Panc1 (cell line): ENCODE results near the gene ZFAND3. TPM values are rescaled to one million over a fixed set of nuclear protein-coding genes. Genes with fewer than 3 reads are reported as not detected.

Source experiments
- ATAC-seq: fragments of 200-7000 bp; cut with Tn5 transposase; 2 replicates; pipeline ENCODE4 v1.9.1; 2020; ENCODE audit warnings: mild to moderate bottlenecking, moderate library complexity
- BruUV-seq: library from RNA; stranded (reverse); fragments of 400-500 nt; replicated peaks from 2 replicates; lab custom pipeline; 2021; lab: Mats Ljungman, UMichigan
- CTCF ChIA-PET: fragments of 300-600 bp; sonication (Branson Sonifier 250); formaldehyde crosslinking; loops from one replicate; lab custom pipeline; 2022; ENCODE audit warnings: antibody characterized with exemption; lab: Charles Lee
- POLR2A ChIA-PET: fragments of 300-600 bp; sonication (Branson Sonifier 250); formaldehyde crosslinking; loops from one replicate; lab custom pipeline; 2022; ENCODE audit warnings: antibody characterized with exemption; lab: Charles Lee
- DNase-seq: peaks from one replicate; pipeline ENCODE4 v3.0.0-alpha.2; 2010; ENCODE audit warnings: low read depth, low spot score
- H3K27ac ChIP-seq: 2 replicates; pipeline ENCODE4 v1.5.1; 2011; ENCODE audit warnings: mild to moderate bottlenecking, low read length, inconsistent platforms
- H3K27me3 ChIP-seq: fragments of 200-500 bp; sonication (Bioruptor generic); 2 replicates; pipeline ENCODE4 v1.6.0; 2014; ENCODE audit warnings: low read length, inconsistent platforms; ENCODE audit not compliant: control insufficient read depth, insufficient read depth
- H3K36me3 ChIP-seq: fragments of 200-500 bp; sonication (Bioruptor generic); 2 replicates; pipeline ENCODE4 v1.5.1; 2014; ENCODE audit warnings: inconsistent platforms, mild to moderate bottlenecking, low read length, moderate library complexity; ENCODE audit not compliant: control insufficient read depth, insufficient read depth
- H3K4me1 ChIP-seq: 2 replicates; pipeline ENCODE4 v1.5.1; 2011; ENCODE audit warnings: inconsistent platforms, mild to moderate bottlenecking, low read length, moderate library complexity; ENCODE audit not compliant: control insufficient read depth, insufficient read depth
- H3K4me3 ChIP-seq, 2 experiments: 2 replicates each; pipeline ENCODE4 v1.5.1; 2011 to 2012; ENCODE audit warnings: low read depth in 2 of 2, low read length in 2 of 2, mild to moderate bottlenecking in 2 of 2, inconsistent platforms in 1 of 2, moderate library complexity in 1 of 2
- H3K9me3 ChIP-seq: fragments of 200-500 bp; sonication (Bioruptor generic); 2 replicates; pipeline ENCODE4 v1.5.1; 2014; ENCODE audit warnings: low read depth, mild to moderate bottlenecking, inconsistent platforms, low read length, moderate library complexity; ENCODE audit not compliant: control insufficient read depth, insufficient read depth
- POLR2AphosphoS5 ChIP-seq: IDR thresholded peaks from 2 replicates; pipeline ENCODE4 v1.6.1; 2012; ENCODE audit warnings: mild to moderate bottlenecking, low read depth, low read length, moderate library complexity
- SIN3A ChIP-seq: IDR thresholded peaks from 2 replicates; pipeline ENCODE4 v1.6.1; 2012; ENCODE audit warnings: low read depth, mild to moderate bottlenecking, low read length, moderate library complexity, borderline replicate concordance; ENCODE audit not compliant: insufficient read depth
- TCF7L2 ChIP-seq: IDR thresholded peaks from 2 replicates; pipeline ENCODE4 v1.6.1; 2011; ENCODE audit warnings: mild to moderate bottlenecking, low read depth, low read length, inconsistent platforms
- in situ Hi-C: cut with HindIII; loops from 2 replicates; pipeline ENCODE4 v1.10.0; 2016; ENCODE audit warnings: low sequenced_read_pairs, low pct_unique_long_range_greater_than_20kb
- intact Hi-C: fragments of 100-400 bp; cut with micrococcal nuclease; formaldehyde crosslinking; loops from one replicate; pipeline ENCODE4 v1.10.0; 2022; ENCODE audit not compliant: unreplicated experiment
- total RNA-seq: library from RNA; stranded (reverse); gene quantifications from one replicate; pipeline ENCODE4 v1.2.1, GENCODE V29; 2021; ENCODE audit not compliant: unreplicated experiment
- TF ChIP-seq, protein P1 (sequence below), 2 experiments: IDR thresholded peaks; 2 replicates each; pipeline ENCODE4 v1.6.1; 2011 to 2012; ENCODE audit warnings: low read depth in 2 of 2, control low read depth in 1 of 2, low read length in 1 of 2, mild to moderate bottlenecking in 1 of 2, moderate library complexity in 1 of 2; ENCODE audit not compliant: insufficient read depth in 1 of 2
- TF ChIP-seq, protein P2 (sequence below): fragments of 450-650 bp; IDR thresholded peaks from 2 replicates; pipeline ENCODE4 v1.5.1; 2017; ENCODE audit warnings: mild to moderate bottlenecking

ZFAND3 gene
- total RNA-seq, 1 experiment from 2014 or later, result 95.9 TPM

DNA sequence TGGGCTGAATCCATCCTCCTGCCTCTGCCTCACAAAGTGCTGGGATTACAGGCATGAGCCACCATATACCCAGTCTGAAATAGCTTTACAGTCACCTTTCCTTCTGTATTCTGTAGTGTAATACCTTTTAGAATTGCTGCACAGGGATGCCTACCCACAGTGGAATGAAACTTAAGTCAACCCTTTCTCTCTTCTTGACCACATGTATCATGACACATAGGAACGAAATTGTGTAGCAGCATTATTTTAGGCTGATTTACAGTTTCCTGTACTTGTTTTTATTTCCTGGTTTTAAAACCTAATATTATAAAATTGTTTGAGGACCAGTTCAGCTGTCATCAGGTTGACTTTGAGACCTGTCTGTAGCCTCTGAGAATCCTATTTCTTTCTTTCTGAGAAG is 297.8 kb downstream of the ZFAND3 start:
- no peaks in the 10 kb centered on the region for H3K4me1 ChIP-seq
- ChIA-PET POLR2A (interaction anchor here (0.7 kb wide), 1 partner anchor 1048 kb away, joined by 19 read pairs; no protein-coding TSS in a partner anchor), CTCF (no interaction called here)
- intact Hi-C loops, result no loop called here
- H3K4me3 ChIP-seq, result no peak overlapping the region
- H3K9me3 ChIP-seq, result no peaks in the 10 kb centered on the region
- DNase-seq, result no peak
- in situ Hi-C loops, result no loop called here
- H3K27me3 ChIP-seq, result no peaks in the 10 kb centered on the region
- H3K27ac ChIP-seq, result no peak overlapping the region
- peaks cover 5% of the 10 kb centered on the region; the same call in 1 of the 2 replicates for H3K36me3 ChIP-seq
- no peak for ATAC-seq
- TSS peak; percentile 40 for BruUV-seq
- TF ChIP-seq, protein P1, sequence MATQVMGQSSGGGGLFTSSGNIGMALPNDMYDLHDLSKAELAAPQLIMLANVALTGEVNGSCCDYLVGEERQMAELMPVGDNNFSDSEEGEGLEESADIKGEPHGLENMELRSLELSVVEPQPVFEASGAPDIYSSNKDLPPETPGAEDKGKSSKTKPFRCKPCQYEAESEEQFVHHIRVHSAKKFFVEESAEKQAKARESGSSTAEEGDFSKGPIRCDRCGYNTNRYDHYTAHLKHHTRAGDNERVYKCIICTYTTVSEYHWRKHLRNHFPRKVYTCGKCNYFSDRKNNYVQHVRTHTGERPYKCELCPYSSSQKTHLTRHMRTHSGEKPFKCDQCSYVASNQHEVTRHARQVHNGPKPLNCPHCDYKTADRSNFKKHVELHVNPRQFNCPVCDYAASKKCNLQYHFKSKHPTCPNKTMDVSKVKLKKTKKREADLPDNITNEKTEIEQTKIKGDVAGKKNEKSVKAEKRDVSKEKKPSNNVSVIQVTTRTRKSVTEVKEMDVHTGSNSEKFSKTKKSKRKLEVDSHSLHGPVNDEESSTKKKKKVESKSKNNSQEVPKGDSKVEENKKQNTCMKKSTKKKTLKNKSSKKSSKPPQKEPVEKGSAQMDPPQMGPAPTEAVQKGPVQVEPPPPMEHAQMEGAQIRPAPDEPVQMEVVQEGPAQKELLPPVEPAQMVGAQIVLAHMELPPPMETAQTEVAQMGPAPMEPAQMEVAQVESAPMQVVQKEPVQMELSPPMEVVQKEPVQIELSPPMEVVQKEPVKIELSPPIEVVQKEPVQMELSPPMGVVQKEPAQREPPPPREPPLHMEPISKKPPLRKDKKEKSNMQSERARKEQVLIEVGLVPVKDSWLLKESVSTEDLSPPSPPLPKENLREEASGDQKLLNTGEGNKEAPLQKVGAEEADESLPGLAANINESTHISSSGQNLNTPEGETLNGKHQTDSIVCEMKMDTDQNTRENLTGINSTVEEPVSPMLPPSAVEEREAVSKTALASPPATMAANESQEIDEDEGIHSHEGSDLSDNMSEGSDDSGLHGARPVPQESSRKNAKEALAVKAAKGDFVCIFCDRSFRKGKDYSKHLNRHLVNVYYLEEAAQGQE (IDR thresholded peaks at IDR 0.05; ENCODE audit: insufficient read depth in 1 of 2, low read depth in 2 of 2, low read length in 1 of 2), result no peak
- no peak for TF ChIP-seq TCF7L2
- TF ChIP-seq POLR2AphosphoS5, result no peak
- no peak for TF ChIP-seq SIN3A
- TF ChIP-seq, protein P2, sequence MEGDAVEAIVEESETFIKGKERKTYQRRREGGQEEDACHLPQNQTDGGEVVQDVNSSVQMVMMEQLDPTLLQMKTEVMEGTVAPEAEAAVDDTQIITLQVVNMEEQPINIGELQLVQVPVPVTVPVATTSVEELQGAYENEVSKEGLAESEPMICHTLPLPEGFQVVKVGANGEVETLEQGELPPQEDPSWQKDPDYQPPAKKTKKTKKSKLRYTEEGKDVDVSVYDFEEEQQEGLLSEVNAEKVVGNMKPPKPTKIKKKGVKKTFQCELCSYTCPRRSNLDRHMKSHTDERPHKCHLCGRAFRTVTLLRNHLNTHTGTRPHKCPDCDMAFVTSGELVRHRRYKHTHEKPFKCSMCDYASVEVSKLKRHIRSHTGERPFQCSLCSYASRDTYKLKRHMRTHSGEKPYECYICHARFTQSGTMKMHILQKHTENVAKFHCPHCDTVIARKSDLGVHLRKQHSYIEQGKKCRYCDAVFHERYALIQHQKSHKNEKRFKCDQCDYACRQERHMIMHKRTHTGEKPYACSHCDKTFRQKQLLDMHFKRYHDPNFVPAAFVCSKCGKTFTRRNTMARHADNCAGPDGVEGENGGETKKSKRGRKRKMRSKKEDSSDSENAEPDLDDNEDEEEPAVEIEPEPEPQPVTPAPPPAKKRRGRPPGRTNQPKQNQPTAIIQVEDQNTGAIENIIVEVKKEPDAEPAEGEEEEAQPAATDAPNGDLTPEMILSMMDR, result no peak

DNA sequence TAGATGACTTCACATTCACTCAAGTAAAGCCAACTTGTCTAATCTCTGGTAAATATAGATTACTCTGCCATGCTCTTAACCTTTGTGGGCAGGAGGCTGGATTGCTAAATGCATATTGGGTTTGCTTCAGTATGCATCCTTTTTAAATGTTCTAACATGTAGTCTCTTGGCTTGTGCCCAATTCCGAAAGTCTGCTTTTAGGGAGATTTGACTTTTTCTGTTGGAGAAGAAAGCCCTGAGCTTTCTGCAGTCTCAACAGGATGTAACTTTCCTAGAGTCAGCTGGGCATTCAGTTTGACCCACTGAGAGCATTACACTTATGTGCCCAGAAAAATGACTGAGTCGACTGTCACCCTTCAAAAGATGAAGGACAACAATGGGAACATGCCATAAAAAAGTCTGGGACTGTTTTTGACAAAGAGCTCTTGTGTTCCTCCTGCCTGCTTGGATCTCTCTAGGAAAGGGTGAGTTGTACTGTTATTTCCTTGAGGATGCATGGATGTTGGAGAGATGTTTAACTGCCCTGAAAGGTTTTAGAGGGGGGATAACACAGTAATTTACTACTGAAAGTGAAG is 299.4 kb downstream of the ZFAND3 start:
- peaks cover 2% of the 10 kb centered on the region; the same call in 1 of the 2 replicates for H3K36me3 ChIP-seq
- no peaks in the 10 kb centered on the region for H3K4me1 ChIP-seq
- no peak overlapping the region for H3K4me3 ChIP-seq
- BruUV-seq, result no TSS peak
- ATAC-seq (no peak), DNase-seq (no peak)
- no peaks in the 10 kb centered on the region for H3K9me3 ChIP-seq
- ChIA-PET CTCF (no interaction called here), POLR2A (interaction anchor here (0.6 to 0.7 kb wide), 2 partner anchors 15 to 130 kb away, joined by 5 read pairs; no protein-coding TSS in a partner anchor)
- in situ Hi-C loops (no loop called here), intact Hi-C loops (no loop called here)
- no peaks in the 10 kb centered on the region for H3K27me3 ChIP-seq
- TF ChIP-seq TCF7L2 (no peak), SIN3A (no peak), POLR2AphosphoS5 (no peak)
- TF ChIP-seq, protein P1 (IDR thresholded peaks at IDR 0.05; ENCODE audit: insufficient read depth in 1 of 2, low read depth in 2 of 2, low read length in 1 of 2), result no peak
- TF ChIP-seq, protein P2, result no peak
- no peak overlapping the region for H3K27ac ChIP-seq
